HepG2 (cell line): ENCODE measurements around the gene WDR87. TPM values are rescaled to one million over a fixed set of nuclear protein-coding genes. Genes with fewer than 3 reads are reported as not detected.

Source experiments
- ATAC-seq: fragments of 200-7000 bp; cut with Tn5 transposase; 3 replicates; pipeline ENCODE4 v1.9.1; 2020; ENCODE audit warnings: mild to moderate bottlenecking, moderate library complexity
- BruUV-seq: library from RNA; stranded (reverse); fragments of 400-500 nt; replicated peaks from 2 replicates; lab custom pipeline; 2021; lab: Mats Ljungman, UMichigan
- CTCF ChIA-PET: fragments of 300-600 bp; formaldehyde crosslinking; extraction: SDS; loops from one replicate; lab custom pipeline; 2021; ENCODE audit warnings: low total read pairs, inconsistent platforms, low intra/inter-chr PET ratio; lab: Yijun Ruan, JAX
- POLR2A ChIA-PET: fragments of 350-600 bp; sonication (Branson Sonifier 250); formaldehyde crosslinking; loops from one replicate; lab custom pipeline; 2020; ENCODE audit warnings: antibody characterized with exemption, inconsistent platforms; lab: Yijun Ruan, JAX
- DNase-seq: peaks from one replicate; pipeline ENCODE4 v3.0.0-alpha.2; 2015; ENCODE audit warnings: low spot score
- FAIRE-seq: peaks from 3 replicates; lab custom pipeline; 2011; peaks lifted over from hg19 to GRCh38; lab: Jason Lieb, UNC
- H2AFZ ChIP-seq: one replicate; pipeline ENCODE4 v1.6.1; 2011; ENCODE audit warnings: low read length, inconsistent platforms
- H3K27ac ChIP-seq: fragments of 300-600 bp; 3 replicates; pipeline ENCODE4 v1.8.0; 2011; ENCODE audit warnings: mixed run types, mild to moderate bottlenecking, mixed read lengths, low read length, inconsistent platforms; ENCODE audit not compliant: insufficient read depth; ENCODE audit errors: extremely low read length
- H3K27me3 ChIP-seq, 2 experiments: fragments of 200-600 bp in 1 of 2; 2 replicates in 1 of 2; 3 replicates in 1 of 2; pipeline versions ENCODE4 v1.6.0 to v1.8.0; 2011; ENCODE audit warnings: low read length in 2 of 2, mild to moderate bottlenecking in 2 of 2, moderate library complexity in 2 of 2, inconsistent platforms in 1 of 2; ENCODE audit not compliant: insufficient read depth in 2 of 2, control insufficient read depth in 1 of 2
- H3K36me3 ChIP-seq, 2 experiments: fragments of 200-600 bp in 1 of 2; replicated peaks in 1 of 2; 2 replicates in 1 of 2; 3 replicates in 1 of 2; pipeline versions ENCODE4 v1.5.1 to v1.8.0; 2011; ENCODE audit warnings: low read length in 2 of 2, inconsistent platforms in 1 of 2; ENCODE audit not compliant: insufficient read depth in 2 of 2, control insufficient read depth in 1 of 2
- H3K4me1 ChIP-seq: 2 replicates; pipeline ENCODE4 v1.5.1; 2012; ENCODE audit warnings: low read length, inconsistent platforms; ENCODE audit not compliant: insufficient read depth
- H3K4me2 ChIP-seq: 2 replicates; pipeline ENCODE4 v1.6.0; 2011; ENCODE audit warnings: low read depth, low read length, inconsistent platforms
- H3K4me3 ChIP-seq, 3 experiments: fragments of 200-600 bp in 1 of 3; sonication (generic), shearing (Covaris generic) in 1 of 3; replicated peaks in 1 of 3; 2 replicates each; pipeline ENCODE4 v1.5.1; 2011 to 2016; ENCODE audit warnings: low read length in 3 of 3, inconsistent platforms in 2 of 3, low read depth in 2 of 3, mild to moderate bottlenecking in 2 of 3, control low read depth in 1 of 3, mixed read lengths in 1 of 3; ENCODE audit not compliant: insufficient read depth in 1 of 3
- H3K79me2 ChIP-seq: one replicate; pipeline ENCODE4 v1.6.1; 2011; ENCODE audit warnings: low read length, inconsistent platforms; ENCODE audit not compliant: insufficient read depth
- H3K9ac ChIP-seq: 2 replicates; pipeline ENCODE4 v1.6.0; 2011; ENCODE audit warnings: mild to moderate bottlenecking, low read depth, low read length, inconsistent platforms; ENCODE audit not compliant: insufficient read depth
- H3K9me3 ChIP-seq: 2 replicates; pipeline ENCODE4 v1.5.1; 2012; ENCODE audit warnings: mild to moderate bottlenecking, low read length
- H4K20me1 ChIP-seq: 2 replicates; pipeline ENCODE4 v1.6.0; 2011; ENCODE audit warnings: inconsistent platforms, mild to moderate bottlenecking, low read length, moderate library complexity; ENCODE audit not compliant: insufficient read depth
- GLMP ChIP-seq: sonication (generic); formaldehyde crosslinking; IDR thresholded peaks from 2 replicates; pipeline ENCODE4 v1.9.0; 2021; ENCODE audit warnings: missing genetic modification reagents, mild to moderate bottlenecking, borderline replicate concordance
- HDAC2 ChIP-seq: sonication (generic); formaldehyde crosslinking; IDR thresholded peaks from 2 replicates; pipeline ENCODE4 v1.4.0; 2020; ENCODE audit warnings: missing genetic modification reagents
- IRX3 ChIP-seq: sonication (generic); formaldehyde crosslinking; IDR thresholded peaks from 2 replicates; pipeline ENCODE4 v1.8.1; 2023; ENCODE audit warnings: mild to moderate bottlenecking, low read depth, missing genetic modification reagents, borderline replicate concordance
- KLF13 ChIP-seq: sonication (generic); formaldehyde crosslinking; IDR thresholded peaks from 2 replicates; pipeline ENCODE4 v1.4.0; 2020; ENCODE audit warnings: mild to moderate bottlenecking, missing genetic modification reagents
- MED1 ChIP-seq: sonication (generic); formaldehyde crosslinking; IDR thresholded peaks from 2 replicates; pipeline ENCODE4 v1.4.0; 2020; ENCODE audit warnings: missing genetic modification reagents
- MXD1 ChIP-seq: sonication (generic); formaldehyde crosslinking; IDR thresholded peaks from 2 replicates; pipeline ENCODE4 v1.4.0; 2020; ENCODE audit warnings: mild to moderate bottlenecking, missing genetic modification reagents
- MXD3 ChIP-seq: IDR thresholded peaks from 2 replicates; pipeline ENCODE4 v1.6.1; 2016; ENCODE audit warnings: mild to moderate bottlenecking, missing biosample characterization, missing genetic modification reagents
- PCBP1 ChIP-seq: fragments of 200-400 bp; formaldehyde crosslinking; IDR thresholded peaks from 2 replicates; pipeline ENCODE4 v1.6.1; 2017; ENCODE audit warnings: mild to moderate bottlenecking, low read depth, low read length, borderline replicate concordance
- RFX3 ChIP-seq: IDR thresholded peaks from 2 replicates; pipeline ENCODE4 v1.6.1; 2016; ENCODE audit warnings: missing biosample characterization, missing genetic modification reagents
- TGIF2 ChIP-seq: IDR thresholded peaks from 2 replicates; pipeline ENCODE4 v1.6.1; 2016; ENCODE audit warnings: control low read depth, missing compliant biosample characterization
- ZBTB42 ChIP-seq: sonication (generic); formaldehyde crosslinking; IDR thresholded peaks from 2 replicates; pipeline ENCODE4 v1.5.0; 2020; ENCODE audit warnings: mild to moderate bottlenecking, missing genetic modification reagents
- ZBTB43 ChIP-seq: sonication (generic); formaldehyde crosslinking; conservative IDR thresholded peaks from 2 replicates; pipeline ENCODE4 v1.4.0; 2020; ENCODE audit warnings: missing genetic modification reagents
- ZNF143 ChIP-seq: sonication (generic); formaldehyde crosslinking; IDR thresholded peaks from 2 replicates; pipeline ENCODE4 v1.4.0; 2020; ENCODE audit warnings: missing genetic modification reagents
- ZNF674 ChIP-seq: sonication (generic); formaldehyde crosslinking; IDR thresholded peaks from 2 replicates; pipeline ENCODE4 v1.5.0; 2020; ENCODE audit warnings: low read depth, mild to moderate bottlenecking, missing genetic modification reagents
- WGBS: methylation state at CpG from one replicate; pipeline ENCODE4 v1.1.6; 2017; ENCODE audit warnings: low lambda C conversion rate; 5-methylcytosine and 5-hydroxymethylcytosine counted together
- in situ Hi-C: cut with HindIII; loops from 2 replicates; pipeline ENCODE4 v1.10.0; 2017; ENCODE audit warnings: low pct_unique_long_range_greater_than_20kb; ENCODE audit not compliant: extremely low pct_ligation_motif_present
- intact Hi-C: fragments of 100-400 bp; cut with micrococcal nuclease; formaldehyde crosslinking; loops from one replicate; pipeline ENCODE4 v1.10.0; 2022; ENCODE audit not compliant: unreplicated experiment
- polyA plus RNA-seq, 8 experiments: library from polyadenylated mRNA; depleted of rRNA in 3 of 8; stranded (reverse) in 7 of 8; unstranded in 1 of 8; fragments of >200 nt; fragmentation: Illumina TruSeq in 4 of 8; extraction: Trizol in 4 of 8; gene quantifications; 2 replicates each; pipeline versions ENCODE4 v1.2.1 to v1.2.3, GENCODE V29; 2011 to 2016; ENCODE audit warnings: low read depth in 4 of 8, missing spikeins in 1 of 8, mixed read lengths in 1 of 8; ENCODE audit not compliant: insufficient read depth in 1 of 8
- total RNA-seq, 5 experiments: library from RNA; depleted of rRNA; stranded (reverse); fragments of >200 nt; fragmentation: Illumina TruSeq; extraction: Trizol; gene quantifications; 2 replicates each; pipeline ENCODE4 v1.2.3, GENCODE V29; 2016; ENCODE audit warnings: low read depth in 1 of 5
- TF ChIP-seq, protein P1 (sequence below): sonication (generic); formaldehyde crosslinking; IDR thresholded peaks from 2 replicates; pipeline ENCODE4 v1.4.0; 2020; ENCODE audit warnings: mild to moderate bottlenecking, missing genetic modification reagents

Gene WDR87
- total and polyA plus RNA-seq, 2 of the 13 experiments (the other 11 are each of a cell fraction or from before 2014, with no cell fraction given) = not detected

GRCh38 chr19:37855098-37855497 is 51.3 kb downstream of the WDR87 start:
- DNase-seq (no peak), ATAC-seq (no peak)
- no peaks in the 10 kb centered on the region for H3K4me1 ChIP-seq
- H3K27me3 ChIP-seq = no peaks in the 10 kb centered on the region
- H3K36me3 ChIP-seq = no peaks in the 10 kb centered on the region
- no peaks in the 10 kb centered on the region for H3K9me3 ChIP-seq
- BruUV-seq = no TSS peak
- H3K79me2 ChIP-seq = no peaks in the 10 kb centered on the region
- in situ Hi-C loops = no loop called here
- CTCF ChIA-PET = no interaction called here
- no peak for TF ChIP-seq ZBTB42 (CRISPR knock-in tag)
- no peak for TF ChIP-seq MXD3 (CRISPR knock-in tag)
- no peak for TF ChIP-seq PCBP1
- no peak for TF ChIP-seq ZBTB43 (CRISPR knock-in tag)
- TF ChIP-seq IRX3 (CRISPR knock-in tag) = no peak
- TF ChIP-seq ZNF143 = no peak
- TF ChIP-seq, protein P1, sequence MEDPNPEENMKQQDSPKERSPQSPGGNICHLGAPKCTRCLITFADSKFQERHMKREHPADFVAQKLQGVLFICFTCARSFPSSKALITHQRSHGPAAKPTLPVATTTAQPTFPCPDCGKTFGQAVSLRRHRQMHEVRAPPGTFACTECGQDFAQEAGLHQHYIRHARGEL (CRISPR knock-in tag) = no peak
- TF ChIP-seq RFX3 (CRISPR knock-in tag) = no peak
- no peak for TF ChIP-seq GLMP (CRISPR knock-in tag)
- TF ChIP-seq MXD1 = no peak
- TF ChIP-seq ZNF674 (CRISPR knock-in tag) = no peak
- no peak for TF ChIP-seq MED1
- TF ChIP-seq KLF13 (CRISPR knock-in tag) = no peak
- TF ChIP-seq TGIF2 = no peak
- TF ChIP-seq HDAC2 (CRISPR knock-in tag) = no peak
- TF ChIP-seq, all 625 proteins: peak for 0
- Histone ChIP-seq H3K9ac (no peak overlapping the region), H3K4me3 (no peak overlapping the region), H4K20me1 (no peaks in the 10 kb centered on the region), H3K27ac (no peak overlapping the region), H3K4me2 (no peak overlapping the region), H2AFZ (no peak overlapping the region)
- 86% methylated on average over 25 of the region's 35 CpGs for WGBS
- POLR2A ChIA-PET = no interaction called here
- intact Hi-C loops = no loop called here
- FAIRE-seq = no peak
